A673 (cell line): ENCODE measurements around the gene SATB2. TPM values are rescaled to one million over a fixed set of nuclear protein-coding genes. Genes with fewer than 3 reads are reported as not detected.

Experiments
- BruUV-seq: library from RNA; stranded (reverse); fragments of 400-500 nt; replicated peaks from 2 replicates; lab custom pipeline; 2021; lab: Mats Ljungman, UMichigan
- CTCF ChIA-PET: fragments of 300-600 bp; sonication (Branson Sonifier 250); formaldehyde crosslinking; loops from one replicate; lab custom pipeline; 2022; ENCODE audit warnings: antibody characterized with exemption; lab: Charles Lee
- POLR2A ChIA-PET: fragments of 300-600 bp; sonication (Branson Sonifier 250); formaldehyde crosslinking; loops from one replicate; lab custom pipeline; 2022; ENCODE audit warnings: antibody characterized with exemption; ENCODE audit not compliant: low non-redundant PET; lab: Charles Lee
- DNase-seq: peaks from one replicate; pipeline ENCODE4 v3.0.0-alpha.2; 2015; ENCODE audit warnings: low spot score
- H3K27ac ChIP-seq: fragments of 200-600 bp; sonication (generic); 2 replicates; pipeline ENCODE4 v1.5.1; 2016; ENCODE audit warnings: mixed run types, low read depth, mild to moderate bottlenecking, mixed read lengths, antibody characterized with exemption, low read length; ENCODE audit not compliant: poor library complexity, severe bottlenecking
- H3K27me3 ChIP-seq: fragments of 200-600 bp; sonication (generic); replicated peaks from 2 replicates; pipeline ENCODE4 v1.6.1; 2017; ENCODE audit warnings: mixed run types, low read depth, mild to moderate bottlenecking, mixed read lengths, antibody characterized with exemption, low read length; ENCODE audit not compliant: insufficient read depth, poor library complexity
- H3K36me3 ChIP-seq: fragments of 200-600 bp; sonication (generic); 2 replicates; pipeline ENCODE4 v1.6.1; 2016; ENCODE audit warnings: mixed run types, mild to moderate bottlenecking, mixed read lengths, antibody characterized with exemption, low read length; ENCODE audit not compliant: insufficient read depth, poor library complexity, severe bottlenecking
- H3K4me1 ChIP-seq: fragments of 200-600 bp; sonication (generic); 2 replicates; pipeline ENCODE4 v1.6.1; 2017; ENCODE audit warnings: mixed run types, mild to moderate bottlenecking, mixed read lengths, antibody characterized with exemption, low read length; ENCODE audit not compliant: insufficient read depth, poor library complexity, severe bottlenecking
- H3K4me3 ChIP-seq: fragments of 200-600 bp; sonication (generic); 2 replicates; pipeline ENCODE4 v1.5.1; 2016; ENCODE audit warnings: low read depth, mixed run types, mild to moderate bottlenecking, mixed read lengths, low read length; ENCODE audit not compliant: poor library complexity, severe bottlenecking
- H3K9me3 ChIP-seq: fragments of 200-600 bp; sonication (generic); 2 replicates; pipeline ENCODE4 v1.6.1; 2016; ENCODE audit warnings: mixed run types, low read depth, mild to moderate bottlenecking, mixed read lengths, antibody characterized with exemption, low read length; ENCODE audit not compliant: poor library complexity, severe bottlenecking
- CTCF ChIP-seq: fragments of 300-800, 200-600 bp; sonication (generic); conservative IDR thresholded peaks from 2 replicates; pipeline ENCODE4 v1.5.1; 2017; ENCODE audit warnings: low read depth, mild to moderate bottlenecking, antibody characterized with exemption, low read length, moderate library complexity, mixed read lengths
- EZH2 ChIP-seq: fragments of 200-600 bp; sonication (generic); IDR thresholded peaks from 2 replicates; pipeline ENCODE4 v1.6.1; 2017; ENCODE audit warnings: borderline replicate concordance, low read depth, mild to moderate bottlenecking, mixed read lengths, antibody characterized with exemption, low read length; ENCODE audit not compliant: poor library complexity, severe bottlenecking
- intact Hi-C: fragments of 100-400 bp; cut with micrococcal nuclease; formaldehyde crosslinking; loops from one replicate; pipeline ENCODE4 v1.10.0; 2022; ENCODE audit not compliant: unreplicated experiment
- total RNA-seq: library from RNA; stranded (reverse); gene quantifications from 2 replicates; pipeline ENCODE4 v1.2.3, GENCODE V29; 2021

The SATB2 gene
- total RNA-seq, 1 experiment from 2014 or later = 23.2 TPM

GRCh38 chr2:199443589-199444130, 14.1 kb downstream of the SATB2 start:
- TF ChIP-seq EZH2 (no peak), CTCF (no peak)
- no TSS peak for BruUV-seq
- Histone ChIP-seq H3K9me3 (no peaks in the 10 kb centered on the region), H3K27ac (no peak overlapping the region), H3K4me3 (no peak overlapping the region), H3K27me3 (no peaks in the 10 kb centered on the region), H3K36me3 (no peaks in the 10 kb centered on the region), H3K4me1 (no peaks in the 10 kb centered on the region)
- intact Hi-C loops = loop anchor here (10.0 kb wide), 1 partner anchor 1191 kb away; no protein-coding TSS in a partner anchor
- DNase-seq = no peak
- POLR2A ChIA-PET = no interaction called here
- CTCF ChIA-PET = no interaction called here

- H3K27me3 ChIP-seq = no peaks in the 10 kb centered on the region
- no peak for TF ChIP-seq EZH2
- TF ChIP-seq CTCF = no peak
- no peak overlapping the region for H3K4me3 ChIP-seq
- intact Hi-C loops = loop anchor here (10.0 kb wide), 1 partner anchor 1193 kb away; no protein-coding TSS in a partner anchor
- H3K36me3 ChIP-seq = no peaks in the 10 kb centered on the region
- POLR2A ChIA-PET = interaction anchor here (0.6 kb wide), 1 partner anchor 14 kb away, joined by 16 read pairs; no protein-coding TSS in a partner anchor
- BruUV-seq = no TSS peak
- no peak overlapping the region for H3K27ac ChIP-seq
- CTCF ChIA-PET = no interaction called here
- no peaks in the 10 kb centered on the region for H3K9me3 ChIP-seq
- DNase-seq = no peak
- H3K4me1 ChIP-seq = no peaks in the 10 kb centered on the region
Observed at GRCh38 chr2:199442173-199442572, 15.6 kb downstream of the SATB2 start.

GRCh38 chr2:199441759-199442158, 16.0 kb downstream of the SATB2 start:
- CTCF ChIA-PET = no interaction called here
- intact Hi-C loops = loop anchor here (10.0 kb wide), 1 partner anchor 1193 kb away; no protein-coding TSS in a partner anchor
- H3K4me1 ChIP-seq = no peaks in the 10 kb centered on the region

More at GRCh38 chr2:199441759-199442158, 16.0 kb downstream of the SATB2 start:
- Histone ChIP-seq H3K9me3 (no peaks in the 10 kb centered on the region), H3K36me3 (no peaks in the 10 kb centered on the region), H3K27me3 (no peaks in the 10 kb centered on the region), H3K27ac (no peak overlapping the region), H3K4me3 (no peak overlapping the region)
- POLR2A ChIA-PET = no interaction called here
- DNase-seq = no peak
- TF ChIP-seq EZH2 (no peak), CTCF (no peak)
- BruUV-seq = no TSS peak
